PC-9 (cell line): ENCODE data around the gene IL1RL1. TPM values are rescaled to one million over a fixed set of nuclear protein-coding genes. Genes with fewer than 3 reads are reported as not detected.

Source experiments
- BruUV-seq: library from RNA; stranded (reverse); fragments of 400-500 nt; replicated peaks from 2 replicates; lab custom pipeline; 2021; lab: Mats Ljungman, UMichigan
- CTCF ChIA-PET: fragments of 300-600 bp; sonication (Branson Sonifier 250); formaldehyde crosslinking; loops from one replicate; lab custom pipeline; 2022; ENCODE audit warnings: antibody characterized with exemption; lab: Charles Lee
- POLR2A ChIA-PET: fragments of 300-600 bp; sonication (Branson Sonifier 250); formaldehyde crosslinking; loops from one replicate; lab custom pipeline; 2022; ENCODE audit warnings: antibody characterized with exemption; ENCODE audit not compliant: unreplicated experiment; lab: Charles Lee
- DNase-seq, 2 experiments: peaks; one replicate each; pipeline versions ENCODE4 v3.0.0 to v3.0.0-alpha.2; 2015 to 2022; ENCODE audit warnings: mixed read lengths in 1 of 2
- H2AFZ ChIP-seq: fragments of 200-600 bp; sonication (generic); 2 replicates; pipeline ENCODE4 v1.8.1; 2017; ENCODE audit warnings: antibody characterized with exemption
- H3F3A ChIP-seq: fragments of 200-600 bp; sonication (generic); 2 replicates; pipeline ENCODE4 v1.8.1; 2017; ENCODE audit warnings: antibody characterized with exemption, mild to moderate bottlenecking, low read depth; ENCODE audit not compliant: insufficient read depth
- H3K27ac ChIP-seq: fragments of 200-600 bp; sonication (generic); 2 replicates; pipeline ENCODE4 v1.6.1; 2016; ENCODE audit warnings: mixed run types
- H3K27me3 ChIP-seq: fragments of 200-600 bp; sonication (generic); 2 replicates; pipeline ENCODE4 v1.6.1; 2016; ENCODE audit warnings: low read depth, mixed run types; ENCODE audit not compliant: insufficient read depth
- H3K36me3 ChIP-seq: fragments of 200-600 bp; sonication (generic); 2 replicates; pipeline ENCODE4 v1.6.1; 2016; ENCODE audit warnings: low read depth, mixed run types
- H3K4me1 ChIP-seq: fragments of 200-600 bp; sonication (generic); replicated peaks from 2 replicates; pipeline ENCODE4 v1.6.1; 2016; ENCODE audit warnings: mixed run types; ENCODE audit not compliant: insufficient read depth
- H3K4me2 ChIP-seq: fragments of 200-600 bp; sonication (generic); 2 replicates; pipeline ENCODE4 v1.6.1; 2017; ENCODE audit warnings: mixed run types
- H3K4me3 ChIP-seq: fragments of 200-600 bp; sonication (generic); 2 replicates; pipeline ENCODE4 v1.6.1; 2016; ENCODE audit warnings: mixed run types
- H3K79me2 ChIP-seq: fragments of 200-600 bp; sonication (generic); 2 replicates; pipeline ENCODE4 v1.6.1; 2017; ENCODE audit warnings: low read depth, mixed run types
- H3K9me2 ChIP-seq: fragments of 200-600 bp; sonication (generic); 2 replicates; pipeline ENCODE4 v1.8.1; 2017; ENCODE audit warnings: mild to moderate bottlenecking; ENCODE audit not compliant: insufficient read depth
- H3K9me3 ChIP-seq: fragments of 200-600 bp; sonication (generic); 2 replicates; pipeline ENCODE4 v1.8.1; 2016; ENCODE audit warnings: low read depth; ENCODE audit not compliant: insufficient read depth
- H4K20me1 ChIP-seq: fragments of 200-600 bp; sonication (generic); 2 replicates; pipeline ENCODE4 v1.8.1; 2017; ENCODE audit not compliant: insufficient read depth
- EZH2 ChIP-seq: fragments of 200-600 bp; sonication (generic); IDR thresholded peaks from 2 replicates; pipeline ENCODE4 v1.8.0; 2017; ENCODE audit warnings: antibody characterized with exemption, low read depth
- intact Hi-C: fragments of 100-400 bp; cut with micrococcal nuclease; formaldehyde crosslinking; loops from one replicate; pipeline ENCODE4 v1.10.0; 2022; ENCODE audit not compliant: unreplicated experiment
- total RNA-seq: library from RNA; stranded (reverse); gene quantifications from 2 replicates; pipeline ENCODE4 v1.2.3, GENCODE V29; 2021
- TF ChIP-seq, protein P1 (sequence below): fragments of 200-600 bp; sonication (generic); conservative IDR thresholded peaks from 2 replicates; pipeline ENCODE4 v1.6.1; 2017; ENCODE audit warnings: mixed run types, antibody characterized with exemption, mild to moderate bottlenecking, moderate library complexity

IL1RL1 gene
- total RNA-seq, 1 experiment from 2014 or later, result 1.7 TPM

DNA sequence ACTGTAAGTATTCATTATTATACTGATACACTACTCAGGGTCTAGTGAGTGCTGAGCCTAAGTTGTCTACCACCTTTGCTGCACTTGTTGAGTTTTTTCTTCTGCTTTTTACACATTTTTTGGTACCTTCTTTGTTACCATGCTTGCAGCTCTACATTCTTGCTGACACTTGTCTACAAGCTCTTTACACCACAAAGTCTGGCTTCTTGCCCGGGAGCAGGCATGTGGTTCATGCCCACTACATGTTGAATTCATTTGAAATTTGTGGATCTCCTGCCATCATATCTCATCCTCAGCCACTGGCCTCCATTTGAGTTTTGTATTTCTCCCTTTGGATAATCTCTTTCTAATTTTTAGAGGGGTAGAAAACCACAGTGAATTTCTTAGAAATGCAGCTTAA, 74.2 kb downstream of the IL1RL1 start:
- POLR2A ChIA-PET, result no interaction called here
- H3K4me3 ChIP-seq, result no peak overlapping the region
- no peaks in the 10 kb centered on the region; the same call in 1 of the 2 replicates for H3K9me3 ChIP-seq
- TF ChIP-seq EZH2, result no peak
- TF ChIP-seq, protein P1, sequence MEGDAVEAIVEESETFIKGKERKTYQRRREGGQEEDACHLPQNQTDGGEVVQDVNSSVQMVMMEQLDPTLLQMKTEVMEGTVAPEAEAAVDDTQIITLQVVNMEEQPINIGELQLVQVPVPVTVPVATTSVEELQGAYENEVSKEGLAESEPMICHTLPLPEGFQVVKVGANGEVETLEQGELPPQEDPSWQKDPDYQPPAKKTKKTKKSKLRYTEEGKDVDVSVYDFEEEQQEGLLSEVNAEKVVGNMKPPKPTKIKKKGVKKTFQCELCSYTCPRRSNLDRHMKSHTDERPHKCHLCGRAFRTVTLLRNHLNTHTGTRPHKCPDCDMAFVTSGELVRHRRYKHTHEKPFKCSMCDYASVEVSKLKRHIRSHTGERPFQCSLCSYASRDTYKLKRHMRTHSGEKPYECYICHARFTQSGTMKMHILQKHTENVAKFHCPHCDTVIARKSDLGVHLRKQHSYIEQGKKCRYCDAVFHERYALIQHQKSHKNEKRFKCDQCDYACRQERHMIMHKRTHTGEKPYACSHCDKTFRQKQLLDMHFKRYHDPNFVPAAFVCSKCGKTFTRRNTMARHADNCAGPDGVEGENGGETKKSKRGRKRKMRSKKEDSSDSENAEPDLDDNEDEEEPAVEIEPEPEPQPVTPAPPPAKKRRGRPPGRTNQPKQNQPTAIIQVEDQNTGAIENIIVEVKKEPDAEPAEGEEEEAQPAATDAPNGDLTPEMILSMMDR, result no peak
- BruUV-seq, result no TSS peak
- H2AFZ ChIP-seq, result no peak overlapping the region
- H3F3A ChIP-seq, result no peaks in the 10 kb centered on the region
- no peaks in the 10 kb centered on the region for H3K9me2 ChIP-seq
- no peaks in the 10 kb centered on the region for H3K4me1 ChIP-seq
- no peaks in the 10 kb centered on the region for H3K79me2 ChIP-seq
- no peaks in the 10 kb centered on the region for H4K20me1 ChIP-seq
- no peaks in the 10 kb centered on the region for H3K27me3 ChIP-seq
- CTCF ChIA-PET, result no interaction called here
- H3K27ac ChIP-seq, result no peak overlapping the region
- H3K36me3 ChIP-seq, result peaks cover 6% of the 10 kb centered on the region; the same call in 1 of the 2 replicates
- DNase-seq, result no peak
- intact Hi-C loops, result no loop called here
- H3K4me2 ChIP-seq, result no peak overlapping the region

DNA sequence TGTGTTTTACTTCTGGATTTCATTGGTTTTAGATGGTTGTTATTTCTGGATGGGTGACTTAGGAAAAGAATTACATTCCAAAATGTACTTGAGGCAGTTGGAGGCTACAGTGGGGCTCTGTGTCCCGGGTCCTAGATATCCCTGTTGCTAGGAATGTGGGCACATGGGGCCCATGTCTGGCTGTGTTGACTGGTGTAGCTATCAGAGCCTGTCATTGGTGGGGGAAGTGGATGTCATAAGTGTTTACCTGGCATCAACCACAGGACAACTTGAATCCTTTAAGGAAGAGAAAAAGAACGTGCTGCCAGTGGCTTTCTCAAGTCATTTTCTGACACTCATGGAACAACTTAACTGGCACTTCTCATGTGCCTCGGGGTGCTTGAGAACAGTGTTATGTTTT, 74.6 kb downstream of the IL1RL1 start:
- intact Hi-C loops, result no loop called here
- CTCF ChIA-PET, result no interaction called here

DNA sequence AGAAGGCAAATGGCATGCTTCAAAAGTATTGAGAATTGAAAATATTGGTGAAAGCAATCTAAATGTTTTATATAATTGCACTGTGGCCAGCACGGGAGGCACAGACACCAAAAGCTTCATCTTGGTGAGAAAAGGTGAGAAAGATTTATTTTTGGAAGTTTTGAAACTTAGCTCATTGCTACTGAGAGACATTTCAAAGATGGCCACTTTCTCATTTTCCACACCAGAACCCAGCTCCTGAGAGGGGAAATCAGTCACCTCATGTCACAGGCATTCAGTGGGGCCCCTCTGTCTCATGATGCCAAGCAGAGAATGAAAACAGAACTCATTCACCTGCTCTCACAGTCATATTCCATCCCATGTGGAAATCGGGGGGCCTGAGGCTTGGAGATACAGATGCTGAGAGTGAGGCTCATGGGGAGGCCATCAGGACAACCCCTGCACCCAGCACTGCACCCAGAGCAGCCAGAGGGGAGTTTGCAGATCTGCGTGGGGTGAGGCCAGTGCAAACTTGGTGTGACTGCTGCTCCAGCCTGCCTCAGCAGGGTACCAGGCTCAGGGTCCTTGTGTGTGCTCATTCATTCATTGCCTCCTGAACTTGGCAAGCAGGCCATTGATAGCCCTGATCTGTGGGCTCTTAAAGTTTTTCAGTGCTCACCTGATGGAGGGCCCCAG, 75.6 kb downstream of the IL1RL1 start:
- DNase-seq, result no peak
- Histone ChIP-seq H3F3A (no peaks in the 10 kb centered on the region), H3K79me2 (no peaks in the 10 kb centered on the region), H3K36me3 (peaks cover 6% of the 10 kb centered on the region; the same call in 1 of the 2 replicates), H4K20me1 (no peaks in the 10 kb centered on the region), H2AFZ (no peak overlapping the region), H3K4me1 (no peaks in the 10 kb centered on the region), H3K9me3 (no peaks in the 10 kb centered on the region; the same call in 1 of the 2 replicates), H3K4me2 (no peak overlapping the region), H3K27me3 (no peaks in the 10 kb centered on the region), H3K9me2 (no peaks in the 10 kb centered on the region), H3K4me3 (no peak overlapping the region), H3K27ac (no peak overlapping the region)
- ChIA-PET POLR2A (interaction anchor here (0.7 kb wide), 1 partner anchor 29 kb away, joined by 3 read pairs; no protein-coding TSS in a partner anchor), CTCF (no interaction called here)
- TF ChIP-seq, protein P1, result no peak
- TF ChIP-seq EZH2, result no peak
- intact Hi-C loops, result no loop called here
- no TSS peak for BruUV-seq

More for the DNA sequence above, 74.6 kb downstream of the IL1RL1 start:
- Histone ChIP-seq H4K20me1 (no peaks in the 10 kb centered on the region), H3K27me3 (no peaks in the 10 kb centered on the region), H3K4me2 (no peak overlapping the region), H3K9me3 (no peaks in the 10 kb centered on the region; the same call in 1 of the 2 replicates), H3K4me3 (no peak overlapping the region), H2AFZ (no peak overlapping the region), H3K36me3 (peaks cover 6% of the 10 kb centered on the region; the same call in 1 of the 2 replicates), H3K9me2 (no peaks in the 10 kb centered on the region), H3K79me2 (no peaks in the 10 kb centered on the region), H3K27ac (no peak overlapping the region), H3F3A (no peaks in the 10 kb centered on the region), H3K4me1 (no peaks in the 10 kb centered on the region)
- BruUV-seq, result no TSS peak
- POLR2A ChIA-PET, result no interaction called here
- TF ChIP-seq, protein P1, result no peak
- TF ChIP-seq EZH2, result no peak
- DNase-seq, result no peak
